Ectodermal cell (in vitro differentiated cells): Measurements from ENCODE around the gene MED9.

ENCODE experiments used
- H3K27ac ChIP-seq: 2 replicates; pipeline ENCODE4 v1.7.0; 2013; ENCODE audit warnings: mild to moderate bottlenecking, low read depth, low read length; ENCODE audit not compliant: insufficient read depth, poor library complexity, severe bottlenecking
- H3K27me3 ChIP-seq: 2 replicates; pipeline ENCODE4 v1.7.0; 2013; ENCODE audit warnings: mild to moderate bottlenecking, low read length; ENCODE audit not compliant: insufficient read depth, control insufficient read depth, poor library complexity, severe bottlenecking
- H3K36me3 ChIP-seq: one replicate; pipeline ENCODE4 v1.7.0; 2013; ENCODE audit warnings: low read length; ENCODE audit not compliant: control insufficient read depth, insufficient read depth
- H3K4me1 ChIP-seq: one replicate; pipeline ENCODE4 v1.7.0; 2013; ENCODE audit warnings: low read length; ENCODE audit not compliant: control insufficient read depth, insufficient read depth
- H3K4me3 ChIP-seq: 2 replicates; pipeline ENCODE4 v1.7.0; 2013; ENCODE audit warnings: low read depth, low read length, control low read depth; ENCODE audit not compliant: insufficient read depth
- H3K9me3 ChIP-seq: 2 replicates; pipeline ENCODE4 v1.7.0; 2013; ENCODE audit warnings: mild to moderate bottlenecking, low read length, moderate library complexity; ENCODE audit not compliant: control insufficient read depth
- WGBS, 2 experiments: methylation state at CpG; one replicate each; pipeline ENCODE4 v1.1.7; 2013; ENCODE audit warnings: missing lambda C conversion rate in 2 of 2; 5-methylcytosine and 5-hydroxymethylcytosine counted together

The MED9 gene

DNA sequence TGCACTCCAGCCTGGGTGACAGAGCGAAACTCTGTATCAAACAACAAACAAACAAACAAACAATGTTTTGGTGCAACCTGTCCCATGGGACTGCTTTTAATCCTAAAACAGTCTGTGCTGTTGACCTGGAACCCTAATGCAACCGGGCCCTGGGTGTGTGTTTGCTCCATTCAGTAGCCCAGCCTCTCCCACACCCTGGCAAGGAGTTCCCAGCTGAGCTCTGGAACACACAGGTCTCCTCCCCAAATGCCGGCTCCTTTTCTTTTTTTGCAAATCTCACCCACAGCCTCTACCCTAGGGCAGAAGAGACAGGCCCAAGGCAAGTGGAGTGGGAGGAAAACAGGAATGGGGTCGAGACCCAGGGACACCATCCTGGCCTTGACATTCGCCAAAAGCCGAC is 49.2 kb downstream of the MED9 start:
- WGBS, 2 experiments = 86 to 87% methylated on average over 6 of the region's 6 CpGs
- no peaks in the 10 kb centered on the region for H3K27me3 ChIP-seq
- no peaks in the 10 kb centered on the region for H3K9me3 ChIP-seq
- H3K4me1 ChIP-seq = peaks cover 18% of the 10 kb centered on the region
- no peak overlapping the region for H3K4me3 ChIP-seq
- H3K36me3 ChIP-seq = no peaks in the 10 kb centered on the region
- no peak overlapping the region for H3K27ac ChIP-seq

GRCh38 chr17:17526369-17526768 is 49.6 kb downstream of the MED9 start:
- Histone ChIP-seq H3K36me3 (no peaks in the 10 kb centered on the region), H3K4me3 (no peak overlapping the region), H3K27ac (no peak overlapping the region), H3K27me3 (no peaks in the 10 kb centered on the region), H3K4me1 (peaks cover 18% of the 10 kb centered on the region), H3K9me3 (no peaks in the 10 kb centered on the region)
- 88 to 89% methylated on average over 14 of the region's 14 CpGs for WGBS, 2 experiments

DNA sequence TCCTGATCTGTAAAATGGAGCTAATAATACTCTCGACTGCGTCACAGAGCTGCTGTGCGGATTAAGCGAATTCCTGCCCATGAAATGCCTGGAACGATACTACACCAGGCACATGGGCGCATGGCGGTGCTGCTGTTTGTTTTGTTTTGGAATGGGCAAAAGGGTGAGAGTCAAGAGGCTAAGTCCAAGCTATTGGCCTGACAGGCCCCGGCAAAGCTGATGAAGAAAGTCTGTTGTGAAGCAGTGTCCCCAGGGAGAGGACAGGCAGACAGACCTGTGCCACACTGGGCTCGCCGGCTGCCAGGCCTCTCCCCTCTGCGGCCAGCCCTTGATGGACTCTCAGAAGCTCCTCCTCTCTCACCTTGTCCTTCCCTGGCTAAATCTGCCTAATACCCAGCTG is 50.7 kb downstream of the MED9 start:
- Histone ChIP-seq H3K4me3 (no peak overlapping the region), H3K27me3 (no peaks in the 10 kb centered on the region), H3K27ac (no peak overlapping the region), H3K4me1 (peaks cover 11% of the 10 kb centered on the region), H3K9me3 (no peaks in the 10 kb centered on the region), H3K36me3 (no peaks in the 10 kb centered on the region)
- WGBS, 2 experiments = 92 to 95% methylated on average over 11 of the region's 11 CpGs

GRCh38 chr17:17527956-17528500 is 51.2 kb downstream of the MED9 start:
- Histone ChIP-seq H3K27ac (no peak overlapping the region), H3K27me3 (no peaks in the 10 kb centered on the region), H3K36me3 (no peaks in the 10 kb centered on the region), H3K9me3 (no peaks in the 10 kb centered on the region), H3K4me3 (no peak overlapping the region), H3K4me1 (peaks cover 6% of the 10 kb centered on the region)
- WGBS, 2 experiments = 91% methylated on average over 17 of the region's 17 CpGs

DNA sequence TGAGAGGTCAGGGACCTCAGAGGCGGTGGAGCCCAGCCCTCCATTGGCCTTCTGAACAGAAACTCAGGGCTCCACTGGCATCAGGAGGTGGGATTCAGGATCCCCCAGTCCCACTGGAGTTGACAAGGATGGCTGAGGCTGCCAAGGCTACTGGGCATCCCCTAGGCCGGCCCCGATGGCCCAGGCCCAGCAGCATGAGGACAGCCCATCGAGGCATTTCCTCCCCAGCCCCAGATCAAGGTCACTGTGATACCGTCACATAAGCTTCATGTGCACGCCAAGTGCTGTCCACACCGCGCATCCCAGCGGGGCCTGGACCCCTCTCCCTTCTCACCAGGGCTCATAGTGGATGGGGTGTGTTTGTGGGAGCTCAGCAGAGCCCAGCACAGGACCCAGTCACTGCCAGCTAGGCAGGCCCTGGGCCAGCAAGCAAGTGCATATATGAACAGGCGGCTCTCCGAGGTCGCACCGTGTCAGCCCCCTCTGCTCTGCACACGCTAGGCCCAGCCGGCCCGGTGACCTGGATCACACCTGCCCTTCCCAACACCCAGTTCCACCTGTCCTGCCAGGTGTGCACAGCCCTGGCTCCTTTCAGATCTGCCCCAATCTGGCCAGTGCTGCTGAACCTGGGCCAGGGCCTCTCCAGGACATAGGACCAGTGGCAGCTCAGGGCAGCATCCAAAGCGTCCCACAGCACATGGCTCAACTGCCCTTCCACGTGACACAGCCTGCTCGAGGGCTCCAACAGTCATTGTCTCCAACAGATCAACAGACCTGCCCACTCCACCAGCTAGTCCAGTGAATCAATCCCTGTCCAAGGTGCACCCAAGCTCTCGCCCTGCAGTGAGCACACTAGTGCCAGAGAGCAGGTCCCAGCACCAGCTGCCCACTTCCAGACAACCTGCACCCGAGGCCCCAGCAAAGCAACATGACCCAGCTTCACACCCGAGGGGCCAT is 52.2 kb downstream of the MED9 start:
- Histone ChIP-seq H3K27ac (no peak overlapping the region), H3K4me1 (no peaks in the 10 kb centered on the region), H3K36me3 (no peaks in the 10 kb centered on the region), H3K27me3 (no peaks in the 10 kb centered on the region), H3K4me3 (no peak overlapping the region), H3K9me3 (no peaks in the 10 kb centered on the region)
- 90 to 91% methylated on average over 22 of the region's 22 CpGs for WGBS, 2 experiments

DNA sequence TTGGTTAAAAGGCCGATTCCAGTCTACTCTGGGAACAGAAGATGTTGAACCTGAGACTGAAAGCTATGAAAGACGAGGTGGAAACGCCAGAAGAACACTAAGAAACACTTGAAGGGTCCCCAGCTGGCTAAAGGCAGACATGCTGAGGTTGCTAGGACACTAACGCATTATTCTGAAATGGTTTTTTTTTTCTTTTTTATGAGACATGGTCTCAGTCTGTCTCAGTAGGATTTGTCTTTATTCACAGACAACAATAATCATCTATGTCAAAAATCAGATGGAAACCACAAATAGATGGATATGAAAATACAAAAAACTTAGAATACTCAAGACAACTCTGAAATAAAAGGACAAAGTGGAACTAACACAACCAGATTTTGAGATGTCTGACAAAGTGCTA is 54.4 kb downstream of the MED9 start:
- no peaks in the 10 kb centered on the region for H3K9me3 ChIP-seq
- H3K4me3 ChIP-seq = no peak overlapping the region
- H3K27ac ChIP-seq = no peak overlapping the region
- no peaks in the 10 kb centered on the region for H3K36me3 ChIP-seq
- no peaks in the 10 kb centered on the region for H3K4me1 ChIP-seq
- 89 to 95% methylated on average over 4 of the region's 4 CpGs for WGBS, 2 experiments
- no peaks in the 10 kb centered on the region for H3K27me3 ChIP-seq

DNA sequence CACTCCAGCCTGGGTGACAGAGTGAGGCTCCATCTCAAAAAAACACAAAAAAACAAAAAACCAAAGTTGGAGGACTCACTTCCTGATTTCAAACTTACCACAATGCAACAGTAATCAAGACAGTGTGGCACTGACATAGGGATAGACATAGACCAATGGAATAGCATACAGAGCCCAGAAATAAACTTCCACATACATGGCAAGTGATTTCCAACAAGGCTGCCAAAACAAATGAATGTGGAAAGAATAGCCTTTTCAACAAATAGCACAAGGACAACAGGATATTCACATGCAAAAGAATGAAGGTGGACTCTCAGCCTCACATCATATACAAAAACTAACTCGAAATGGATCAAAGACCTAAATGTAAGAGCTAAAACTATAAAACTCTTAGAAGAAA is 56.2 kb downstream of the MED9 start:
- H3K27me3 ChIP-seq = no peaks in the 10 kb centered on the region
- H3K36me3 ChIP-seq = no peaks in the 10 kb centered on the region
- WGBS, 2 experiments = 67% methylated on average over 1 of the region's 1 CpG; no CpG with 5 or more reads in 1 of the 2 experiments
- peaks cover 8% of the 10 kb centered on the region for H3K4me1 ChIP-seq
- H3K4me3 ChIP-seq = no peak overlapping the region
- H3K9me3 ChIP-seq = no peaks in the 10 kb centered on the region
- H3K27ac ChIP-seq = no peak overlapping the region

- no peaks in the 10 kb centered on the region for H3K9me3 ChIP-seq
- 94 to 96% methylated on average over 3 of the region's 3 CpGs for WGBS, 2 experiments
- no peaks in the 10 kb centered on the region for H3K27me3 ChIP-seq
- H3K27ac ChIP-seq = no peak overlapping the region
- no peaks in the 10 kb centered on the region for H3K36me3 ChIP-seq
- peaks cover 8% of the 10 kb centered on the region for H3K4me1 ChIP-seq
- H3K4me3 ChIP-seq = no peak overlapping the region
Observed at GRCh38 chr17:17533901-17534441, 57.2 kb downstream of the MED9 start.

- Histone ChIP-seq H3K27ac (no peak overlapping the region), H3K9me3 (no peaks in the 10 kb centered on the region), H3K4me3 (no peak overlapping the region), H3K27me3 (no peaks in the 10 kb centered on the region), H3K36me3 (no peaks in the 10 kb centered on the region), H3K4me1 (peaks cover 19% of the 10 kb centered on the region)
- WGBS, 2 experiments = 91 to 93% methylated on average over 7 of the region's 7 CpGs
Observed at GRCh38 chr17:17535957-17536356, 59.2 kb downstream of the MED9 start.

- Histone ChIP-seq H3K36me3 (no peaks in the 10 kb centered on the region), H3K27ac (no peak overlapping the region), H3K27me3 (no peaks in the 10 kb centered on the region), H3K9me3 (no peaks in the 10 kb centered on the region), H3K4me3 (no peak overlapping the region), H3K4me1 (peaks cover 19% of the 10 kb centered on the region)
- 95 to 97% methylated on average over 15 of the region's 15 CpGs for WGBS, 2 experiments
Observed at GRCh38 chr17:17536702-17537101, 59.9 kb downstream of the MED9 start.
